Mucosa of descending colon (tissue), 3 donors: Measurements from ENCODE around the gene EIF5A. TPM values are rescaled to one million over a fixed set of nuclear protein-coding genes. Genes with fewer than 3 reads are reported as not detected.
A peak's percentile ranks its signal among the peaks of the same experiment; 100 is the strongest.

Source experiments
- ATAC-seq: fragments of 200-7000 bp; cut with Tn5 transposase; one replicate; pipeline ENCODE4 v1.9.1; 2020; ENCODE audit warnings: mild to moderate bottlenecking, moderate library complexity
- DNase-seq, 3 donors: peaks; one replicate each; pipeline ENCODE4 v3.0.0-alpha.2; 2020
- H3K36me3 ChIP-seq: fragments of 200-600 bp; one replicate; pipeline ENCODE4 v1.8.0; 2021; ENCODE audit warnings: low read depth, mild to moderate bottlenecking
- H3K4me1 ChIP-seq: fragments of 200-600 bp; one replicate; pipeline ENCODE4 v1.8.0; 2021; ENCODE audit warnings: low read depth, mild to moderate bottlenecking
- H3K4me3 ChIP-seq: fragments of 200-600 bp; one replicate; pipeline ENCODE4 v1.8.0; 2021; ENCODE audit warnings: mild to moderate bottlenecking
- H3K9me3 ChIP-seq: fragments of 200-600 bp; one replicate; pipeline ENCODE4 v1.8.0; 2021; ENCODE audit warnings: mild to moderate bottlenecking
- intact Hi-C, 2 donors: fragments of 100-400 bp; cut with DNase I in 1 of 2; cut with micrococcal nuclease in 1 of 2; formaldehyde crosslinking; loops; one replicate each; pipeline versions ENCODE4 v1.11.0 to v1.11.1; 2022; cut with DNase I, micrococcal nuclease
- total RNA-seq, 3 donors: library from RNA; stranded (reverse); fragmentation: NEBNext Ultra II Directional in 2 of 3; extraction: Animal tissue kit (Norgen Biotek cat#: 25700) in 2 of 3; gene quantifications; one replicate each; pipeline versions ENCODE4 v1.2.1 to v1.2.4, GENCODE V29; 2021 to 2023
- TF ChIP-seq, protein P1 (sequence below): fragments of 200-600 bp; IDR thresholded peaks from one replicate; pipeline ENCODE4 v1.8.0; 2022; ENCODE audit warnings: antibody characterized with exemption, mild to moderate bottlenecking
- donor health status: DM: no; HTN: no; CAD: no; lungs with moderate emphysema.
- donor health status: DM: no; HTN: no; CAD: no.
- donor health status: DM: no; HTN: yes; CAD: no.

Gene EIF5A
- total RNA-seq, 3 donors from 2014 or later, result 281 to 492 (median 313) TPM

DNA sequence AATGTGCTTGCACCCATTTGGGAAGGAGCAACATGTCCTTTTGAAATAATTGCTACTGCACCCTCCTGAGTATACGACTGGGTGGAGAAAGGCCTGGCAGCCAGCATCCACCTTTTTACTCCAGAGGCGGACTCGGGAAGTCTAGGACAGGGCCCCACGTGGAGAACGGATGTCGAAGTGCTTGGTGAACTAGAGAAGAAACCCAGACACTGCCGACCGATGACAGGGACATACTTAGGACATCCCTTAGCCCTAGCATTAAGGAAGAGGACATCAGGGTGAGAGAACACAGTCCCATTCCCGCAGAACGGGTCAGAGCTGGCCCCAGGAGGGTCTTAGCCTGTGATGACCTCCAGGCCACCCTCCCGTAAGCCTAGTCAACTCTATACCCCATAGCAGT, 16.7 kb upstream of the EIF5A start:
- no peak for DNase-seq
- Histone ChIP-seq H3K36me3 (no peaks in the 10 kb centered on the region), H3K4me3 (no peak overlapping the region), H3K9me3 (no peaks in the 10 kb centered on the region), H3K4me1 (peaks cover 14% of the 10 kb centered on the region)
- TF ChIP-seq, protein P1, sequence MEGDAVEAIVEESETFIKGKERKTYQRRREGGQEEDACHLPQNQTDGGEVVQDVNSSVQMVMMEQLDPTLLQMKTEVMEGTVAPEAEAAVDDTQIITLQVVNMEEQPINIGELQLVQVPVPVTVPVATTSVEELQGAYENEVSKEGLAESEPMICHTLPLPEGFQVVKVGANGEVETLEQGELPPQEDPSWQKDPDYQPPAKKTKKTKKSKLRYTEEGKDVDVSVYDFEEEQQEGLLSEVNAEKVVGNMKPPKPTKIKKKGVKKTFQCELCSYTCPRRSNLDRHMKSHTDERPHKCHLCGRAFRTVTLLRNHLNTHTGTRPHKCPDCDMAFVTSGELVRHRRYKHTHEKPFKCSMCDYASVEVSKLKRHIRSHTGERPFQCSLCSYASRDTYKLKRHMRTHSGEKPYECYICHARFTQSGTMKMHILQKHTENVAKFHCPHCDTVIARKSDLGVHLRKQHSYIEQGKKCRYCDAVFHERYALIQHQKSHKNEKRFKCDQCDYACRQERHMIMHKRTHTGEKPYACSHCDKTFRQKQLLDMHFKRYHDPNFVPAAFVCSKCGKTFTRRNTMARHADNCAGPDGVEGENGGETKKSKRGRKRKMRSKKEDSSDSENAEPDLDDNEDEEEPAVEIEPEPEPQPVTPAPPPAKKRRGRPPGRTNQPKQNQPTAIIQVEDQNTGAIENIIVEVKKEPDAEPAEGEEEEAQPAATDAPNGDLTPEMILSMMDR, result no peak
- no peak for ATAC-seq
- intact Hi-C loops, result no loop called here

DNA sequence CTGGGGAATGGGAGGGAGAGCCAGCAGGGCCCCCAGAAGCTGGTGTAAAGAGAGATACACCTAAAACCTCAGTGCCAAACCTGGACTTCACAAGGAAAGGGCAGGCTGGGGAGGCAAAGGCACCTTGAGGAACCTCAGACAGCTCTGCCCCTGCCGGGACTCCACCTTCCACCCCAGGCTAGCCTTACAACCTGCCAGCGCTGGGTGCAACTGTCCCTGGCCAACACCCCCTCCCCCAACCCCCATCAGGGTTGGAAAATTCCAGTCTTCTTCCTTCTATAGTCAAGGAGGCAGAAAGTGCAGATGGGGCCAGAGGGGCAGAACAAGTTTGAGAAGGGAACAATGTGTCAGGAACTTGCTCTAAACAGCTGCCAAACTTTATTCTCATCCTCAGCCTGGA, 15.2 kb upstream of the EIF5A start:
- Histone ChIP-seq H3K4me3 (no peak overlapping the region), H3K4me1 (peaks cover 23% of the 10 kb centered on the region), H3K9me3 (no peaks in the 10 kb centered on the region), H3K36me3 (no peaks in the 10 kb centered on the region)
- TF ChIP-seq, protein P1, result no peak
- no peak for ATAC-seq
- DNase-seq, result no peak
- intact Hi-C loops, result no loop called here

DNA sequence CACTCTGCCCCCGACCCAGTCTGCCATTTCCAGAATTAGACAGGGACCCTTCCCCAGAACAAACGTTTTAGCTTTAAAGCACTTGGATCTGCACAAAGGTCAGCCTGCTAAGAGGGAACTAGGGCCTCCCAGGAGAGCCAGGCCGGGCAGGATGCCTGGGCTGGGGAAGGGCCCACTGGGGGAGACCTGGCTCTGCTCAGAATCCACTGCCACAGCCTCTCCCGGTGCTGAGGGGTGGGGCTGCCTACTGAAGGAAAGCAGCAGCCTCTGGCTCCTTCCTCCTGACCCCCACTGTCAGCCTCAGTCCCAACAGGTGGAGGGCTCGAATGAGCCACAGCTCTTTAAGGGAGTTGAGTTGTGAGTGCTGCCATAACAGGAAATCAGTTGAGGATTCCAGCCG, 14.7 kb upstream of the EIF5A start:
- no peaks in the 10 kb centered on the region for H3K9me3 ChIP-seq
- intact Hi-C loops, result no loop called here
- H3K4me3 ChIP-seq, result no peak overlapping the region
- no peaks in the 10 kb centered on the region for H3K36me3 ChIP-seq
- H3K4me1 ChIP-seq, result peaks cover 23% of the 10 kb centered on the region
- TF ChIP-seq, protein P1, result no peak
- ATAC-seq (no peak), DNase-seq (peak in 1 of 3 donors; percentile 41)

DNA sequence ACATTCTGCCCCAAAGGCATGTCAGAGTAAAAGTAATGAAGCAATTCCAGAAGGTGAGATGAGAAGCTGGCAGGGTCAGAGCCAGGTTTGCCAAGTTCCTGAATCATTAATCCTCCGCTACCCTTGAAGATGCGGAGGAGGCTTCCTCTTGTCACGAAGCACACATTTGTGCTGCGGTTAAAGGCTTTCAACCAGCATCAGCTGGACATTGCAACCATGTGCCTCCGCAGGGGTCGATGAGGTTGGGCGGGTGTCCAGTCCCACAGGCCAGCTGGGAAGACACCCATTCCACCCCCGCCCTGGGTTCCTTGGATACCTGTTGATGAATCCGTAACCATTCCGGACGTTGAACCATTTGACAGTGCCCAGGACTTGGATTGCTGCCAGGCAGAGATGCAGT, 14.3 kb upstream of the EIF5A start:
- no peak for ATAC-seq
- DNase-seq, result peak in 2 of 3 donors; percentile 52 to 55
- TF ChIP-seq, protein P1, result no peak
- H3K4me1 ChIP-seq, result peaks cover 23% of the 10 kb centered on the region
- H3K36me3 ChIP-seq, result no peaks in the 10 kb centered on the region
- H3K4me3 ChIP-seq, result no peak overlapping the region
- H3K9me3 ChIP-seq, result no peaks in the 10 kb centered on the region
- intact Hi-C loops, result no loop called here

DNA sequence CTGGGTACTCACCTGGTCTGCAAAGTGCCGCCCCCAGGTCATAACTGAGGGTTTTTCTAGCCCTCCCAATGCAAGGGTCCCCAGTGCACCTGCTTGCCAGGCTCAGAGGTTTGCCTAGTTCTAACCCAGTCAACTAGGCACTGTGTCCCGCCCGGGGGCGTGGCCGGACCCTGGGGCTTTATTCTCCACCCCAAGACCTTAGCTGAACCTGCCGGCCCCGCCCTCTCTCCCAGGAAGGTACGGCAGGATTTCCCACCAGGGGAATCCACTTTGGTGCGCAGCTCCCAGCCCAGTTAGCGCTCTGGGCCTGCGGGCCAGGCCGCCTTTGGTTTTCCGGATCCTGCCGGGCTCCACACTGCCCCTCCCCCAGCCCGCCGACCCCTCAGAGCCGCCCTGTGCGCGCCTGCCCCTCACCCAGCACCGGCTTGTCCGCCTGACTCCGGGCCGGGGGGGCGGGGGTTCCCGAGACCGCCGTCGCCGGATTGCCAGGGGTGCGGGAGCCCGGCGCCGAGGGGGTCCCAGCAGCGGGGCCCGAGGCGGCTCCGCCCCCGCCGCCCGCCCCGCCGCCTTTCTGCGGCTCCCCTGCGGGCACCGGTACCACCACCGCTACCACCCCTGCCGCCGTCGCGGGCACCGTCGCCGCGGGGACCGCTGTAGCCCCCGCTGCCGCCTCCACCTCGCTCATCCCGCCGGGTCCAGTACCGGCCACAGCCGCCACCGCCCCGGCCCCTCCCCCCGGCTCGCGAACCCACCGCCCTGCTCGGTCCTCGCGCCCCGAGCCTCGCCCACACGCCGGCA, 13.4 kb upstream of the EIF5A start:
- DNase-seq (peak; percentile 93 to 97 (median 94)), ATAC-seq (peak; percentile 67)
- intact Hi-C loops, result no loop called here
- peaks cover 23% of the 10 kb centered on the region for H3K4me1 ChIP-seq
- no peaks in the 10 kb centered on the region for H3K36me3 ChIP-seq
- no peak overlapping the region for H3K4me3 ChIP-seq
- TF ChIP-seq, protein P1, result no peak
- no peaks in the 10 kb centered on the region for H3K9me3 ChIP-seq
